ENCODE measurements around the gene IREB2. TPM values are rescaled to one million over a fixed set of nuclear protein-coding genes. Genes with fewer than 3 reads are reported as not detected.
A peak's percentile ranks its signal among the peaks of the same experiment; 100 is the strongest.

Gene IREB2
- total and polyA plus RNA-seq, 2 experiments from 2014 or later = 11.8 to 18.0 TPM

DNA sequence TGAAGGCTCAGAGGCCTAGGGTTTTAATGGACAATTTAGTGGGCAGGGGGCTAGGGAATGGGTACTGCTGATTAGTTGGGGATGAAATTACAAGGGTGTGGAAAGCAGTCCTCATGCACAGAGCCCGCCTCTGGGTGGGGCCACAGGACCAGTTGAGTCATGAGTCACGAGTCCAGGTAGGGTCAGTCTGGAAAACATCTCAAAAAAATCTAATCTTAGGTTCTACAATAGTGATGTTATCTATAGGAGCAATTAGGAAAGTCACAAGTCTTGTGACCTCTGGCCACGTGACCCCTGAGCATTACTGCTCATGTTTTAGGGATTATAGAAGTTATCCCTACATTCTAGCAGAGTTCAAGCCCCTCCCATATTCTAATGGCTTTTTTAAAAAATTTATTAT is 18.6 kb upstream of the IREB2 start:
- Histone ChIP-seq H3K27me3 (replicated peaks; ENCODE audit: insufficient read depth) (peaks cover 29% of the 10 kb centered on the region; the same call in 1 of the 2 replicates), H2AFZ (no peak overlapping the region), H3K79me2 (ENCODE audit: insufficient read depth) (no peaks in the 10 kb centered on the region), H3K9ac (no peak overlapping the region), H3K9me2 (ENCODE audit: insufficient read depth) (no peaks in the 10 kb centered on the region), H3K4me1 (ENCODE audit: insufficient read depth) (peaks cover 9% of the 10 kb centered on the region), H3K27ac (no peak overlapping the region), H3K4me3 (no peak overlapping the region), H3K36me3 (ENCODE audit: low read depth) (no peaks in the 10 kb centered on the region), H3F3A (ENCODE audit: insufficient read depth) (peaks cover 6% of the 10 kb centered on the region; the same call in 1 of the 2 replicates), H3K9me3 (ENCODE audit: low read depth) (no peaks in the 10 kb centered on the region), H4K20me1 (ENCODE audit: insufficient read depth) (no peaks in the 10 kb centered on the region), H3K4me2 (ENCODE audit: unreplicated experiment) (no peak overlapping the region)
- 73 to 75% methylated on average over 3 of the region's 3 CpGs for WGBS, 2 experiments (ENCODE audit: low coverage in 1 of 2, low lambda C conversion rate in 2 of 2, missing lambda C conversion rate in 2 of 2)
- TF ChIP-seq EZH2phosphoT487 (IDR thresholded peaks at IDR 0.05; ENCODE audit: insufficient read depth, low read depth) (no peak), EZH2 (IDR thresholded peaks at IDR 0.05; ENCODE audit: insufficient read depth, poor library complexity, severe bottlenecking) (no peak)
- no peak for DNase-seq
- in situ Hi-C loops (cut with MboI) = no loop called here

DNA sequence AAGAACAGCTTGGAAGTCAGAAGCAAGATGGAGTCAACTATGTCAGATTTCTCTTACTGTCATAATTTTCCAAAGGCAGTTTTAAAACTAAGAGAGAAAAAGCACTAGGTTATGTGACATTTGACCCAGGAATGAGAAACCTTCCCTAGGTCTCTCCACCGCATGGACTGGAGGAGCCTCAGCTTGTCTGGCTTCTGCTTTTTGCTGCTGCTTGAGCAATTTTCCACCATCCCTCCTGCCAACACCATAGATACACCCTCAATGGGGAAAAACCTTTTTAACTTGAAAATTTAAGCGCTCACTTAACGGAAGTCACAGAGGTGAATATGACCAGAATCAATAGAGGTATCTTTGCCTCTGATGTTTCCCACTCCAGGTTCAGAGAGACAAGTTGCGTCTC is 17.8 kb upstream of the IREB2 start:
- H3K4me2 ChIP-seq (ENCODE audit: unreplicated experiment) = no peak overlapping the region
- no peak for DNase-seq
- H3K9me2 ChIP-seq (ENCODE audit: insufficient read depth) = no peaks in the 10 kb centered on the region
- peaks cover 33% of the 10 kb centered on the region; the same call in 1 of the 2 replicates for H3K27me3 ChIP-seq (replicated peaks; ENCODE audit: insufficient read depth)
- no peaks in the 10 kb centered on the region for H4K20me1 ChIP-seq (ENCODE audit: insufficient read depth)
- no peak overlapping the region for H3K27ac ChIP-seq
- no peaks in the 10 kb centered on the region for H3K9me3 ChIP-seq (ENCODE audit: low read depth)
- no peak overlapping the region for H3K9ac ChIP-seq
- 45 to 47% methylated on average over 4 of the region's 4 CpGs for WGBS, 2 experiments (ENCODE audit: low coverage in 1 of 2, low lambda C conversion rate in 2 of 2, missing lambda C conversion rate in 2 of 2)
- H2AFZ ChIP-seq = no peak overlapping the region
- H3K79me2 ChIP-seq (ENCODE audit: insufficient read depth) = no peaks in the 10 kb centered on the region
- in situ Hi-C loops (cut with MboI) = no loop called here
- H3F3A ChIP-seq (ENCODE audit: insufficient read depth) = peaks cover 6% of the 10 kb centered on the region; the same call in 1 of the 2 replicates
- peaks cover 9% of the 10 kb centered on the region for H3K4me1 ChIP-seq (ENCODE audit: insufficient read depth)
- TF ChIP-seq EZH2 (IDR thresholded peaks at IDR 0.05; ENCODE audit: insufficient read depth, poor library complexity, severe bottlenecking) = no peak
- no peak for TF ChIP-seq EZH2phosphoT487 (IDR thresholded peaks at IDR 0.05; ENCODE audit: insufficient read depth, low read depth)
- H3K36me3 ChIP-seq (ENCODE audit: low read depth) = no peaks in the 10 kb centered on the region
- H3K4me3 ChIP-seq = no peak overlapping the region

DNA sequence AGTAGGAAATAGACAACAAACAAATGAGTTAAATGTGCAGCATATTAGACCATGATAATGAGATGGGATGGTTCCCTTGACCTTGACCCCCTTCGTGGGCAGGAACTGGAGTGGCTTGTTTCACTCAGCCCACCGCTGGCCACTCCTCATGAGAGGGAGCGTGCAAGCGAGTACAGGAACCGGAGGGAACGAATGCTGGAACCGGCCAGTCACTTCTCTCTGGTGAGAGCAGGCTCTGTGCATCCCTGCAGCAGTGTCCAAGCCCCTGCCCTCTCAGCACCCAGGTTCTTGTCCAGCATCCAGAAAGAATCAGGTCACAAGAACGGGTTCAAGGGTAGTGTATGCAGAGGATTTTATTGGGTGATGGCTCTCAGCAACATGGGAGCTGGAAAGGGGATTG is 17.2 kb upstream of the IREB2 start:
- Histone ChIP-seq H3F3A (ENCODE audit: insufficient read depth) (peaks cover 6% of the 10 kb centered on the region; the same call in 1 of the 2 replicates), H3K27me3 (replicated peaks; ENCODE audit: insufficient read depth) (peaks cover 33% of the 10 kb centered on the region; the same call in 1 of the 2 replicates), H3K4me1 (ENCODE audit: insufficient read depth) (peaks cover 9% of the 10 kb centered on the region), H2AFZ (no peak overlapping the region), H3K4me2 (ENCODE audit: unreplicated experiment) (peak overlapping the region; percentile 17), H3K9me3 (ENCODE audit: low read depth) (no peaks in the 10 kb centered on the region), H3K27ac (no peak overlapping the region), H3K4me3 (no peak overlapping the region), H3K9ac (no peak overlapping the region), H3K79me2 (ENCODE audit: insufficient read depth) (no peaks in the 10 kb centered on the region), H3K36me3 (ENCODE audit: low read depth) (no peaks in the 10 kb centered on the region), H3K9me2 (ENCODE audit: insufficient read depth) (no peaks in the 10 kb centered on the region), H4K20me1 (ENCODE audit: insufficient read depth) (no peaks in the 10 kb centered on the region)
- in situ Hi-C loops (cut with MboI) = no loop called here
- no peak for DNase-seq
- TF ChIP-seq EZH2 (IDR thresholded peaks at IDR 0.05; ENCODE audit: insufficient read depth, poor library complexity, severe bottlenecking) (no peak), EZH2phosphoT487 (IDR thresholded peaks at IDR 0.05; ENCODE audit: insufficient read depth, low read depth) (no peak)
- 15 to 22% methylated on average over 8 of the region's 8 CpGs for WGBS, 2 experiments (ENCODE audit: low coverage in 1 of 2, low lambda C conversion rate in 2 of 2, missing lambda C conversion rate in 2 of 2)

DNA sequence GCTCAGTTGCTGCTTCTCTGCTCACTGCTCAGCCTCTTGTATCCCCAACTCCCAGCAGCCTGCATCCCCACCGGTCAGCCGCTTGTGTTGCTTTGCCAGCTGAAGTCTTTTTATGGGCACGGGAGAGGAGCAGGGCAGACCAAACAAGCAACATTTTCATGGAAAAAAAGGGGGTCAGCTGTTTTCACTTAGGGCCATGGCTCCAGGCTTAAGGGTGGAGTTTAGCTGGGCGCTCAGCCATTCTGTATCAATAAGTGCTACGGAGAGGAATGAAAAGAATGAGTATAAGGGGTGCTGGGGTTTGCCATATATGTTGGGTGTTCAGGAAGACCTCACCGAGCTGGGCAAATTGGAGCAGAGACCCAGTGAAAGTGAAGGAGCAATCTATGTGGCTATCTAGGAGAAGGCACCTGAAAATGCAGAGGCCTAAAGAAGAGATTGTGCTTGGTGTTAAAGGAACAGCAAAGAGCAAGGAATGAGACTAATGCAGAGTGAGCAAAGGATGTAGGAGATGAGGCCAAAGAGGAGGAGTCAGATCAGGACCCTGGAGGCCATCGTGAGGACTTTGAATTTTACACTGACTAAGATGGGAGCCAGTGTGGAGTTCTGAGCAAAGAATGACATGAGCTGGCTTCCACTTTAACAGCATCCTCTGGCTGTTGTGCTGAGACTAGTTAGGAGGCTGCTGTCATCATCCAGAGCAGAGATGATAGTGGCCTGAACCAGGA is 16.6 kb upstream of the IREB2 start:
- H3K27ac ChIP-seq = no peak overlapping the region
- TF ChIP-seq EZH2 (IDR thresholded peaks at IDR 0.05; ENCODE audit: insufficient read depth, poor library complexity, severe bottlenecking) = no peak
- no peak for TF ChIP-seq EZH2phosphoT487 (IDR thresholded peaks at IDR 0.05; ENCODE audit: insufficient read depth, low read depth)
- H2AFZ ChIP-seq = no peak overlapping the region
- H3K36me3 ChIP-seq (ENCODE audit: low read depth) = no peaks in the 10 kb centered on the region
- H3F3A ChIP-seq (ENCODE audit: insufficient read depth) = peaks cover 6% of the 10 kb centered on the region; the same call in 1 of the 2 replicates
- peaks cover 35% of the 10 kb centered on the region for H3K27me3 ChIP-seq (replicated peaks; ENCODE audit: insufficient read depth)
- H3K9me3 ChIP-seq (ENCODE audit: low read depth) = no peaks in the 10 kb centered on the region
- peak; percentile 48 for DNase-seq
- 10 to 14% methylated on average over 7 of the region's 7 CpGs for WGBS, 2 experiments (ENCODE audit: low coverage in 1 of 2, low lambda C conversion rate in 2 of 2, missing lambda C conversion rate in 2 of 2)
- in situ Hi-C loops (cut with MboI) = no loop called here
- H3K4me1 ChIP-seq (ENCODE audit: insufficient read depth) = peaks cover 9% of the 10 kb centered on the region
- H4K20me1 ChIP-seq (ENCODE audit: insufficient read depth) = no peaks in the 10 kb centered on the region
- no peaks in the 10 kb centered on the region for H3K79me2 ChIP-seq (ENCODE audit: insufficient read depth)
- no peak overlapping the region for H3K4me3 ChIP-seq
- H3K4me2 ChIP-seq (ENCODE audit: unreplicated experiment) = peak overlapping the region; percentile 17
- H3K9ac ChIP-seq = no peak overlapping the region
- no peaks in the 10 kb centered on the region for H3K9me2 ChIP-seq (ENCODE audit: insufficient read depth)
